Left ventricle myocardium inferior (tissue), 1 donor: ENCODE measurements around the gene EPB41. TPM values are rescaled to one million over a fixed set of nuclear protein-coding genes. Genes with fewer than 3 reads are reported as not detected.
"Not testable (repeated sequence)": the region's sequence is repeated elsewhere in the genome, so short reads cannot be mapped to it uniquely, and the experiment has no call there.

Source experiments
- DNase-seq: peaks from one replicate; pipeline ENCODE4 v3.0.0-alpha.2; 2020
- H3K27ac ChIP-seq: fragments of 200-600 bp; replicated peaks from 2 replicates; pipeline ENCODE4 v1.8.0; 2021
- H3K27me3 ChIP-seq: fragments of 200-600 bp; 2 replicates; pipeline ENCODE4 v1.8.0; 2021; ENCODE audit warnings: low read depth
- H3K36me3 ChIP-seq: fragments of 200-600 bp; 2 replicates; pipeline ENCODE4 v1.8.0; 2021
- H3K4me1 ChIP-seq: fragments of 200-600 bp; 2 replicates; pipeline ENCODE4 v1.8.0; 2021
- H3K4me3 ChIP-seq: fragments of 200-600 bp; 2 replicates; pipeline ENCODE4 v1.8.0; 2021; ENCODE audit warnings: mild to moderate bottlenecking, moderate library complexity
- H3K9me3 ChIP-seq: fragments of 200-600 bp; replicated peaks from 2 replicates; pipeline ENCODE4 v1.8.0; 2021
- CTCF ChIP-seq: fragments of 200-600 bp; IDR thresholded peaks from 2 replicates; pipeline ENCODE4 v1.8.0; 2021; ENCODE audit warnings: antibody characterized with exemption, mild to moderate bottlenecking, borderline replicate concordance
- intact Hi-C: fragments of 100-400 bp; cut with micrococcal nuclease; formaldehyde crosslinking; loops from one replicate; pipeline ENCODE4 v1.11.0; 2022
- total RNA-seq: library from RNA; stranded (reverse); fragmentation: NEBNext Ultra II Directional; extraction: Animal tissue kit (Norgen Biotek cat#: 25700); gene quantifications from one replicate; pipeline ENCODE4 v1.2.1, GENCODE V29; 2021
- donor health status: DM: no; HTN: yes; CAD: no; lungs with severe emphysema.

The EPB41 gene
- total RNA-seq, 1 donor from 2014 or later = 23.4 TPM

GRCh38 chr1:28934676-28935075 lies 20.3 kb downstream of the EPB41 start:
- no peaks in the 10 kb centered on the region for H3K27me3 ChIP-seq
- H3K4me3 ChIP-seq = no peak overlapping the region
- intact Hi-C loops = no loop called here
- H3K4me1 ChIP-seq = no peaks in the 10 kb centered on the region
- no peaks in the 10 kb centered on the region for H3K36me3 ChIP-seq
- no peak overlapping the region for H3K27ac ChIP-seq
- H3K9me3 ChIP-seq = no peaks in the 10 kb centered on the region
- TF ChIP-seq CTCF = no peak
- DNase-seq = no peak

- H3K4me3 ChIP-seq = no peak overlapping the region
- no peak overlapping the region for H3K27ac ChIP-seq
- DNase-seq = no peak
- intact Hi-C loops = no loop called here
- no peak for TF ChIP-seq CTCF
- no peaks in the 10 kb centered on the region for H3K9me3 ChIP-seq
- no peaks in the 10 kb centered on the region for H3K36me3 ChIP-seq
- H3K4me1 ChIP-seq = no peaks in the 10 kb centered on the region
- H3K27me3 ChIP-seq = no peaks in the 10 kb centered on the region
Observed at GRCh38 chr1:28935293-28935692, 20.9 kb downstream of the EPB41 start.

- no peak overlapping the region for H3K27ac ChIP-seq
- TF ChIP-seq CTCF = no peak
- intact Hi-C loops = no loop called here
- no peak for DNase-seq
- H3K36me3 ChIP-seq = no peaks in the 10 kb centered on the region
- no peak overlapping the region for H3K4me3 ChIP-seq
- no peaks in the 10 kb centered on the region for H3K4me1 ChIP-seq
- no peaks in the 10 kb centered on the region for H3K27me3 ChIP-seq
- H3K9me3 ChIP-seq = no peaks in the 10 kb centered on the region
Observed at GRCh38 chr1:28936094-28936493, 21.7 kb downstream of the EPB41 start.

GRCh38 chr1:28936528-28936927 lies 22.2 kb downstream of the EPB41 start:
- no peak for DNase-seq
- Histone ChIP-seq H3K4me3 (no peak overlapping the region), H3K27ac (no peak overlapping the region), H3K9me3 (no peaks in the 10 kb centered on the region), H3K27me3 (no peaks in the 10 kb centered on the region), H3K4me1 (no peaks in the 10 kb centered on the region), H3K36me3 (no peaks in the 10 kb centered on the region)
- intact Hi-C loops = no loop called here
- no peak for TF ChIP-seq CTCF

GRCh38 chr1:28943581-28943980 lies 29.2 kb downstream of the EPB41 start:
- DNase-seq, H3K4me1 ChIP-seq, H3K4me3 ChIP-seq, H3K27me3 ChIP-seq, H3K27ac ChIP-seq, H3K9me3 ChIP-seq, H3K36me3 ChIP-seq, intact Hi-C loops: not testable (repeated sequence)

GRCh38 chr1:28950006-28950405 lies 35.6 kb downstream of the EPB41 start:
- no peak for DNase-seq
- no peaks in the 10 kb centered on the region for H3K36me3 ChIP-seq
- H3K4me3 ChIP-seq = no peak overlapping the region
- no peaks in the 10 kb centered on the region for H3K27me3 ChIP-seq
- H3K27ac ChIP-seq = no peak overlapping the region
- intact Hi-C loops = no loop called here
- no peaks in the 10 kb centered on the region for H3K9me3 ChIP-seq
- no peak for TF ChIP-seq CTCF
- peaks cover 14% of the 10 kb centered on the region for H3K4me1 ChIP-seq
